SK-N-SH (cell line): ENCODE measurements around the gene CNPY2. TPM values are rescaled to one million over a fixed set of nuclear protein-coding genes. Genes with fewer than 3 reads are reported as not detected.
A peak's percentile ranks its signal among the peaks of the same experiment; 100 is the strongest.

ENCODE experiments used
- CTCF ChIA-PET: fragments of 300-600, 350-600 bp; formaldehyde crosslinking; extraction: SDS; loops from one replicate; lab custom pipeline; 2021; lab: Yijun Ruan, JAX
- POLR2A ChIA-PET: fragments of 350-600 bp; sonication (Branson Sonifier 250); formaldehyde crosslinking; extraction: SDS; loops from one replicate; lab custom pipeline; 2020; ENCODE audit warnings: antibody characterized with exemption, inconsistent platforms; lab: Yijun Ruan, JAX
- DNase-seq: peaks from one replicate; pipeline ENCODE4 v3.0.0; 2012
- H2AFZ ChIP-seq: fragments of 200-600 bp; sonication (generic); 2 replicates; pipeline ENCODE4 v1.8.1; 2016; ENCODE audit warnings: antibody characterized with exemption, mild to moderate bottlenecking, low read depth
- H3F3A ChIP-seq: fragments of 200-600 bp; sonication (generic); replicated peaks from 2 replicates; pipeline ENCODE3; 2016; ENCODE audit warnings: antibody characterized with exemption, mild to moderate bottlenecking; ENCODE audit not compliant: insufficient read depth
- H3K27ac ChIP-seq, 2 experiments: fragments of 200-500 bp in 1 of 2; fragments of 200-600 bp in 1 of 2; sonication (Bioruptor generic) in 1 of 2; sonication (generic), shearing (Covaris generic) in 1 of 2; 2 replicates each; pipeline versions ENCODE4 v1.5.1 to v1.6.1; 2014 to 2016; ENCODE audit warnings: low read depth in 2 of 2, inconsistent platforms in 1 of 2, low read length in 1 of 2, mild to moderate bottlenecking in 1 of 2, mixed read lengths in 1 of 2
- H3K27me3 ChIP-seq: fragments of 200-600 bp; sonication (generic), shearing (Covaris generic); 2 replicates; pipeline ENCODE4 v1.6.1; 2016; ENCODE audit warnings: mixed run types; ENCODE audit not compliant: insufficient read depth
- H3K36me3 ChIP-seq, 2 experiments: fragments of 200-500 bp in 1 of 2; fragments of 200-600 bp in 1 of 2; sonication (Bioruptor generic) in 1 of 2; sonication (generic) in 1 of 2; replicated peaks in 1 of 2; 2 replicates each; pipeline versions ENCODE3 to v1.5.1; 2014 to 2016; ENCODE audit warnings: low read length in 1 of 2, mild to moderate bottlenecking in 1 of 2; ENCODE audit not compliant: insufficient read depth in 2 of 2, control insufficient read depth in 1 of 2
- H3K4me1 ChIP-seq, 2 experiments: fragments of 200-500 bp in 1 of 2; fragments of 200-600 bp in 1 of 2; sonication (Bioruptor generic) in 1 of 2; sonication (generic), shearing (Covaris generic) in 1 of 2; 2 replicates each; pipeline versions ENCODE4 v1.5.1 to v1.6.1; 2014 to 2016; ENCODE audit warnings: low read depth in 1 of 2, low read length in 1 of 2, mixed run types in 1 of 2; ENCODE audit not compliant: insufficient read depth in 2 of 2, control insufficient read depth in 1 of 2
- H3K4me2 ChIP-seq: fragments of 200-600 bp; sonication (generic), shearing (Covaris generic); 2 replicates; pipeline ENCODE4 v1.6.1; 2017; ENCODE audit warnings: mixed run types
- H3K4me3 ChIP-seq, 2 experiments: fragments of 200-500 bp in 1 of 2; fragments of 200-600 bp in 1 of 2; sonication (Bioruptor generic) in 1 of 2; sonication (generic), shearing (Covaris generic) in 1 of 2; 2 replicates each; pipeline versions ENCODE4 v1.5.1 to v1.8.1; 2014 to 2016; ENCODE audit warnings: low read depth in 2 of 2, inconsistent platforms in 1 of 2, low read length in 1 of 2, mild to moderate bottlenecking in 1 of 2, mixed read lengths in 1 of 2, moderate library complexity in 1 of 2
- H3K79me2 ChIP-seq: fragments of 200-600 bp; sonication (generic); 2 replicates; pipeline ENCODE4 v1.8.1; 2017; ENCODE audit warnings: mild to moderate bottlenecking; ENCODE audit not compliant: insufficient read depth
- H3K9ac ChIP-seq: fragments of 200-600 bp; sonication (generic); 2 replicates; pipeline ENCODE4 v1.6.1; 2017; ENCODE audit warnings: mixed run types
- H3K9me2 ChIP-seq: fragments of 200-600 bp; sonication (generic); 2 replicates; pipeline ENCODE4 v1.6.1; 2017; ENCODE audit warnings: mixed run types
- H3K9me3 ChIP-seq: fragments of 200-600 bp; sonication (generic); 2 replicates; pipeline ENCODE4 v1.6.1; 2017; ENCODE audit warnings: mixed run types, mild to moderate bottlenecking, moderate library complexity
- H4K20me1 ChIP-seq: fragments of 200-600 bp; sonication (generic); 2 replicates; pipeline ENCODE4 v1.6.1; 2017; ENCODE audit warnings: mild to moderate bottlenecking, mixed run types; ENCODE audit not compliant: insufficient read depth
- CHD2 ChIP-seq: fragments of 150-350 bp; IDR thresholded peaks from 2 replicates; pipeline ENCODE4 v1.6.1; 2018; ENCODE audit warnings: low read length; ENCODE audit not compliant: partially characterized antibody
- CTCF ChIP-seq: fragments of 200-600 bp; sonication (generic); IDR thresholded peaks from 2 replicates; pipeline ENCODE4 v1.6.1; 2017; ENCODE audit warnings: antibody characterized with exemption, mild to moderate bottlenecking, moderate library complexity
- ELF1 ChIP-seq: IDR thresholded peaks from 2 replicates; pipeline ENCODE4 v1.4.0; 2012
- EP300 ChIP-seq, 2 experiments: IDR thresholded peaks; 2 replicates each; pipeline versions ENCODE4 v1.4.0 to v1.6.1; 2012; ENCODE audit warnings: borderline replicate concordance in 1 of 2, low read depth in 1 of 2, low read length in 1 of 2
- EZH2phosphoT487 ChIP-seq: fragments of 200-600 bp; sonication (generic); IDR thresholded peaks from 2 replicates; pipeline ENCODE4 v1.6.1; 2017; ENCODE audit warnings: low read depth, mixed run types, mild to moderate bottlenecking, antibody characterized with exemption, moderate library complexity, borderline replicate concordance
- FOXM1 ChIP-seq: IDR thresholded peaks from 2 replicates; pipeline ENCODE4 v1.4.0; 2012; ENCODE audit warnings: low read depth, mild to moderate bottlenecking
- GABPA ChIP-seq: IDR thresholded peaks from 2 replicates; pipeline ENCODE4 v1.4.0; 2012; ENCODE audit warnings: low read depth, mild to moderate bottlenecking
- IRF3 ChIP-seq: fragments of 150-350 bp; IDR thresholded peaks from 2 replicates; pipeline ENCODE4 v1.6.1; 2016; ENCODE audit warnings: mild to moderate bottlenecking, low read depth, low read length
- JUND ChIP-seq: IDR thresholded peaks from 2 replicates; pipeline ENCODE4 v1.4.0; 2012
- MAX ChIP-seq: IDR thresholded peaks from 2 replicates; pipeline ENCODE4 v1.4.0; 2012; ENCODE audit warnings: low read depth
- MXI1 ChIP-seq: IDR thresholded peaks from 2 replicates; pipeline ENCODE4 v1.6.1; 2012; ENCODE audit warnings: mild to moderate bottlenecking, low read depth, low read length, improper control_type of control experiment
- NFIC ChIP-seq: IDR thresholded peaks from 2 replicates; pipeline ENCODE4 v1.4.0; 2012; ENCODE audit warnings: borderline replicate concordance
- NRF1 ChIP-seq: IDR thresholded peaks from 2 replicates; pipeline ENCODE4 v1.6.1; 2012; ENCODE audit warnings: low read depth, mild to moderate bottlenecking, low read length
- PBX3 ChIP-seq: IDR thresholded peaks from 2 replicates; pipeline ENCODE4; 2012
- POLR2AphosphoS5 ChIP-seq: IDR thresholded peaks from 2 replicates; pipeline ENCODE4 v1.6.1; 2012; ENCODE audit warnings: low read depth, low read length
- RCOR1 ChIP-seq: fragments of 150-350 bp; IDR thresholded peaks from 2 replicates; pipeline ENCODE4 v1.6.1; 2017; ENCODE audit warnings: antibody characterized with exemption, low read length
- RFX5 ChIP-seq: IDR thresholded peaks from 2 replicates; pipeline ENCODE4 v1.6.1; 2012; ENCODE audit warnings: mild to moderate bottlenecking, improper control_type of control experiment, low read length
- SIN3A ChIP-seq: IDR thresholded peaks from 2 replicates; pipeline ENCODE4 v1.6.1; 2012; ENCODE audit warnings: low read depth, mild to moderate bottlenecking, low read length, moderate library complexity, borderline replicate concordance
- SMC3 ChIP-seq: IDR thresholded peaks from 2 replicates; pipeline ENCODE4 v1.6.1; 2012; ENCODE audit warnings: low read depth, low read length, improper control_type of control experiment
- TAF1 ChIP-seq: IDR thresholded peaks from 2 replicates; pipeline ENCODE4 v1.6.1; 2012; ENCODE audit warnings: low read depth, mild to moderate bottlenecking, low read length, moderate library complexity, borderline replicate concordance
- TCF12 ChIP-seq: IDR thresholded peaks from 2 replicates; pipeline ENCODE4 v1.4.0; 2012
- USF1 ChIP-seq: IDR thresholded peaks from 2 replicates; pipeline ENCODE4 v1.4.0; 2012; ENCODE audit warnings: low read depth, borderline replicate concordance
- YY1 ChIP-seq: IDR thresholded peaks from 2 replicates; pipeline ENCODE4 v1.4.0; 2012; ENCODE audit warnings: low read depth, mild to moderate bottlenecking
- ZBTB33 ChIP-seq: IDR thresholded peaks from 2 replicates; pipeline ENCODE4 v1.4.0; 2012; ENCODE audit warnings: low read depth, borderline replicate concordance
- WGBS: methylation state at CpG from one replicate; pipeline ENCODE4 v1.1.6; 2017; ENCODE audit warnings: low lambda C conversion rate; 5-methylcytosine and 5-hydroxymethylcytosine counted together
- polyA plus RNA-seq, 3 experiments: library from polyadenylated mRNA; depleted of rRNA; stranded (reverse); fragments of >200 nt; gene quantifications; 2 replicates each; pipeline ENCODE4 v1.2.3, GENCODE V29; 2012

The CNPY2 gene
- polyA plus RNA-seq, 1 of the 3 experiments (the other 2 are of a cell fraction): 191 TPM

GRCh38 chr12:56359851-56360767 lies 44.3 kb upstream of the CNPY2 start, which contains the start of gene STAT2:
TSS of gene STAT2 (minus strand) at chr12:56360107. CDS start at chr12:56356571, 3,536 bp downstream.
- Histone ChIP-seq H3K36me3 (peaks cover 15 to 16% of the 10 kb centered on the region in 2 experiments), H2AFZ (peak within 1 kb of the TSS; percentile 84), H3K4me2 (peak within 1 kb of the TSS; percentile 84), H3K27me3 (no peaks in the 10 kb centered on the region), H3K4me1 (peaks cover 0 to 9% of the 10 kb centered on the region in 2 experiments; a peak in 1 of 4 replicates), H4K20me1 (no peaks in the 10 kb centered on the region; the same call in 1 of the 2 replicates), H3K9me2 (no peaks in the 10 kb centered on the region), H3K9ac (peak within 1 kb of the TSS; percentile 80), H3K9me3 (no peaks in the 10 kb centered on the region), H3K79me2 (peaks cover 29% of the 10 kb centered on the region), H3K27ac (peak within 1 kb of the TSS; percentile 79 to 80), H3F3A (peaks cover 6% of the 10 kb centered on the region), H3K4me3 (peak within 1 kb of the TSS; percentile 81 to 82)
- DNase-seq: peak; percentile 93
- CTCF ChIA-PET: interaction anchor here (0.6 to 1.9 kb wide), 8 partner anchors 9 to 171 kb away, joined by 3 to 7 read pairs (median 3); partner anchors contain the start of genes RNF41 and SMARCC2
- TF ChIP-seq IRF3: no peak; the same call in none of the 2 replicates
- TF ChIP-seq YY1: peak; percentile 28; the same call in 1 of the 2 replicates
- TF ChIP-seq USF1: peak; percentile 51; the same call in 1 of the 2 replicates
- peak; percentile 48 for TF ChIP-seq RCOR1
- no peak for TF ChIP-seq CTCF
- TF ChIP-seq POLR2AphosphoS5: peak; percentile 75
- no peak for TF ChIP-seq JUND
- TF ChIP-seq MXI1: peak; percentile 99
- TF ChIP-seq FOXM1: no peak; the same call in 1 of the 2 replicates
- no peak for TF ChIP-seq EZH2phosphoT487
- TF ChIP-seq EP300 (IDR thresholded peaks at IDR 0.05; ENCODE audit: borderline replicate concordance in 1 of 2, low read depth in 1 of 2, low read length in 1 of 2): peak; percentile 3 to 60; a peak in 3 of 4 replicates
- TF ChIP-seq ZBTB33: 0 out of 2 replicates have a peak, but pooled peaks have one; percentile 19
- peak; percentile 80; the same call in 1 of the 2 replicates for TF ChIP-seq RFX5
- TF ChIP-seq SIN3A: peak; percentile 86; the same call in 1 of the 2 replicates
- TF ChIP-seq CHD2: peak; percentile 63
- peak; percentile 56; the same call in 1 of the 2 replicates for TF ChIP-seq TAF1
- TF ChIP-seq NRF1: peak; percentile 59
- peak; percentile 70 for TF ChIP-seq ELF1
- TF ChIP-seq SMC3: no peak
- peak; percentile 93 for TF ChIP-seq MAX
- TF ChIP-seq PBX3: peak; percentile 95
- no peak for TF ChIP-seq NFIC
- no peak for TF ChIP-seq TCF12
- TF ChIP-seq GABPA: peak; percentile 86
- POLR2A ChIA-PET: interaction anchor here (0.6 to 2.9 kb wide), 12 partner anchors 21 to 404 kb away, joined by 3 to 26 read pairs (median 4); partner anchors contain the start of genes CNPY2, COQ10A, PA2G4 and PAN2
- 2% methylated on average over 54 of the region's 54 CpGs for WGBS
